C4-2B (cell line): Measurements from ENCODE around the gene ADORA2B.

Experiments
- ZFX ChIP-seq: fragments of 450-650 bp; IDR thresholded peaks from 2 replicates; pipeline ENCODE4 v1.6.1; 2017
- TF ChIP-seq, protein P1 (sequence below): fragments of 450-650 bp; conservative IDR thresholded peaks from 2 replicates; pipeline ENCODE4 v1.5.1; 2017; ENCODE audit warnings: mild to moderate bottlenecking

DNA sequence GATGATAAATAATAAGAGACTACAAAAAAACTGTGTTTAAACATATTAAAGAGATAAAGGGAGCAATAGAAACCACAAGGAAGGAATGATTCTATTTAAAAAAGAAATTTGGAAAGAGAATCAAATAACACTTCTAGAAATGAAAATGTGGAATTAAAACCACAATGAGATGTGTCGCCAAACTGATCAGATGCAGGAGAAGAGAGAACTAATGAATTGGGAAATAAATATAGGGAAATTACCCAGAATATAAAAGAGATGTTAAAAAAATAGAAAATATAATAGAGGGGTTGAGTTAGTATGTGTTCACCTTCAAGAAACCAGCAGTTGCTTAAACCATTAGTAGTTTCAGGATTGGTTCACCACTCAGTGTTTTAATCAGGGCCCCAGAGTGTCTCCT, 48.7 kb upstream of the ADORA2B start:
- TF ChIP-seq, protein P1, sequence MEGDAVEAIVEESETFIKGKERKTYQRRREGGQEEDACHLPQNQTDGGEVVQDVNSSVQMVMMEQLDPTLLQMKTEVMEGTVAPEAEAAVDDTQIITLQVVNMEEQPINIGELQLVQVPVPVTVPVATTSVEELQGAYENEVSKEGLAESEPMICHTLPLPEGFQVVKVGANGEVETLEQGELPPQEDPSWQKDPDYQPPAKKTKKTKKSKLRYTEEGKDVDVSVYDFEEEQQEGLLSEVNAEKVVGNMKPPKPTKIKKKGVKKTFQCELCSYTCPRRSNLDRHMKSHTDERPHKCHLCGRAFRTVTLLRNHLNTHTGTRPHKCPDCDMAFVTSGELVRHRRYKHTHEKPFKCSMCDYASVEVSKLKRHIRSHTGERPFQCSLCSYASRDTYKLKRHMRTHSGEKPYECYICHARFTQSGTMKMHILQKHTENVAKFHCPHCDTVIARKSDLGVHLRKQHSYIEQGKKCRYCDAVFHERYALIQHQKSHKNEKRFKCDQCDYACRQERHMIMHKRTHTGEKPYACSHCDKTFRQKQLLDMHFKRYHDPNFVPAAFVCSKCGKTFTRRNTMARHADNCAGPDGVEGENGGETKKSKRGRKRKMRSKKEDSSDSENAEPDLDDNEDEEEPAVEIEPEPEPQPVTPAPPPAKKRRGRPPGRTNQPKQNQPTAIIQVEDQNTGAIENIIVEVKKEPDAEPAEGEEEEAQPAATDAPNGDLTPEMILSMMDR = no peak
- no peak for TF ChIP-seq ZFX
